Mammary epithelial cell (primary cell): ENCODE measurements around the gene RSU1.

Experiments used
- CTCF ChIP-seq, 2 donors: IDR thresholded peaks in 1 of 2; conservative IDR thresholded peaks in 1 of 2; 2 replicates each; pipeline ENCODE4 v1.5.1; 2011 to 2012; ENCODE audit warnings: inconsistent platforms in 2 of 2, low read length in 2 of 2, mild to moderate bottlenecking in 2 of 2, control low read depth in 1 of 2, low read depth in 1 of 2; ENCODE audit not compliant: insufficient read depth in 1 of 2; ENCODE audit errors: extremely low read depth in 1 of 2
- EZH2 ChIP-seq: IDR thresholded peaks from 2 replicates; pipeline ENCODE4 v1.6.1; 2012; ENCODE audit warnings: low read length, inconsistent platforms, borderline replicate concordance

- TF ChIP-seq CTCF (conservative IDR thresholded peaks at IDR 0.05 in 1 of 2, IDR thresholded peaks at IDR 0.05 in 1 of 2; ENCODE audit: extremely low read depth in 1 of 2, insufficient read depth in 1 of 2, low read depth in 1 of 2, low read length in 2 of 2) (no peak), EZH2 (no peak)
These were observed 18.0 kb upstream of the RSU1 start for GRCh38 chr10:16835228-16835627.
